OCI-LY1 (cell line): Measurements from ENCODE around the gene IRX4.

Source experiments
- CTCF ChIP-seq: fragments of 200-600 bp; sonication (generic), shearing (Covaris generic); IDR thresholded peaks from 2 replicates; pipeline ENCODE4 v1.5.1; 2017; ENCODE audit warnings: mild to moderate bottlenecking, antibody characterized with exemption, low read length, moderate library complexity, mixed read lengths
- EZH2 ChIP-seq: fragments of 200-600 bp; sonication (generic), shearing (Covaris generic); IDR thresholded peaks from 2 replicates; pipeline ENCODE4 v1.8.0; 2017; ENCODE audit warnings: borderline replicate concordance, mixed run types, mild to moderate bottlenecking, antibody characterized with exemption, low read length, moderate library complexity, mixed read lengths

- no peak for TF ChIP-seq CTCF
- no peak for TF ChIP-seq EZH2
These were observed 25.5 kb downstream of the IRX4 start for GRCh38 chr5:1857256-1857600.
